ENCODE measurements around the gene PNCK.

PNCK gene

DNA sequence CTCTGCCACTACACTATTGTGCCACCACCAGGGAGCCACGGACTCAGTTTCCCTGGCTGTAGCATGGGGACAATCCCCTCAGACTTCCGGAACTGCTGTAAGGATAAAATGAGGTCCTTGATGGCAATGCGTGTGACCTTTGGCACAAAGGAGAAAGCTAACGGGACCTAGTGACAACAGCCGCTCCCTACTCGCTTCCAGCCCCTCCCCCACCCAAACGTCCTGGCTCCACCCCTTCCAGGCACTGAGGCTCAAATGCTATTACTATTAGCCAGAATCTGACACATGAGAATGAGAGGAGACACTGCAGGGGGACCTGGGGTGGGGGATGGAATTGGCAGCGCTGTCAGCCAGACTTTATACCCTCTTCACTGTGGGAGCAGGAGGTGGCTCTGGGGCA lies 32.0 kb downstream of the PNCK start:
- DNase-seq (ENCODE audit: low spot score), result no peak

DNA sequence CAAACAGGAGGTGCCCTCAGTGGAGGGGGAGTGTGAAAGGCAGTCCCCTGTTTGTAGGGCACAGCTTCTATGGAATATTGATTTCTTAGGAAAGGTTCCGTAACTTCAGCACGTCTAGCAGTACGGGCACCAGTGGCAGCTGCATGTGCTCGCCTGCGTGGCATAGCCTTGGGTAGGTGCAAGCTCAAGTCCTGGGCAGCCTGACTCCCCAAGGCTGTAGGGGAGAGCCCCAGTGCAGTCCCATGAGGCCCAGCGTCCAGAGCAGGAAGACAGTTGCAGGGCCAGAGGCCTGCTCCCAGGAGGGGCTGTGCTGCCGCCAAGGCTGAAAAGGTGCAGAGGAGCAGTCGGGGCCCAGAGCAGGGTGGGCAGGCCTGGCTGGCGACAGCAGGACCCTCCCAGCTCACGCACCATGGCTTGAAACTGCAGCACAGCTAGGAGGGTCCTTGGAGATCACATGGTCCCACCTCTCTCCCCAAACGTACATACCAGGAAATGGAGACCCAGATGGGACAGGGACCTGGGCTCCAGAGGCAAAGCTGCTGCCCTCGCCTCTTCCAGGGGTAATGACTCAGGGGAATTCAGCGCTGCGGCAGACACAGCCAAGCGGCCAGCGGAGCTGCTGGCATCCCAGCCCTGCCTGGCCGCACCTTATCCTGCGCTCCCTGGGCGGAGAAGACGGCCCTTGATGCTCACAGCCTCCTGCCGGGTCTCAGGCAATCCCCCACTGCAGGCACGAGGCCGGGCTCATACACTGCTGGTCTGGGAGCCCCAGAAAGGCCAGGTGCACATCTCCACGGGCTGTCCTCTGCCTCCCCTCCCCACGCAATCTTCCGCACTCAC lies 32.7 kb downstream of the PNCK start:
- DNase-seq (ENCODE audit: low spot score), result no peak

- no peak for DNase-seq (ENCODE audit: low spot score)
These were observed 33.4 kb downstream of the PNCK start for GRCh38 chrX:153640045-153640686.

GRCh38 chrX:153639177-153640044 lies 34.2 kb downstream of the PNCK start:
- no peak for DNase-seq (ENCODE audit: low spot score)

GRCh38 chrX:153638436-153639176 lies 35.0 kb downstream of the PNCK start:
- DNase-seq (ENCODE audit: low spot score), result no peak

DNA sequence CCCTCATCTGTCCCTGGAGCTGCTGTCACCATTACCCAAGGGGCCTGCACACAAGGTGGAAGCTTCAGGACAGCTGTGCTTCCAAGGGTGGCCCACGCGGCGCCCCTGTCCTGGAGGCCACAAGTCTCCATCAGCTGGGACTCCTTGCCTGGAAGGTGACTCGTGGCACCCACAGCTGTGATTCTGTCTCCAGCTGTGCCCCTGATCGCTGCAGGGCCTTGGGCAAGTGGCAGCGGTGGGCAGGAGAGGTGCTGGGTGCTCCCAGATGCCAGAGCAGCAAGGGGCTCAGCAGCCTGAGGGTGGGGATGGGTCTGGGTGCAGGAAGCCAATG lies 35.6 kb downstream of the PNCK start:
- no peak for DNase-seq (ENCODE audit: low spot score)

GRCh38 chrX:153637121-153638040 lies 36.2 kb downstream of the PNCK start:
- DNase-seq (ENCODE audit: low spot score), result no peak

DNA sequence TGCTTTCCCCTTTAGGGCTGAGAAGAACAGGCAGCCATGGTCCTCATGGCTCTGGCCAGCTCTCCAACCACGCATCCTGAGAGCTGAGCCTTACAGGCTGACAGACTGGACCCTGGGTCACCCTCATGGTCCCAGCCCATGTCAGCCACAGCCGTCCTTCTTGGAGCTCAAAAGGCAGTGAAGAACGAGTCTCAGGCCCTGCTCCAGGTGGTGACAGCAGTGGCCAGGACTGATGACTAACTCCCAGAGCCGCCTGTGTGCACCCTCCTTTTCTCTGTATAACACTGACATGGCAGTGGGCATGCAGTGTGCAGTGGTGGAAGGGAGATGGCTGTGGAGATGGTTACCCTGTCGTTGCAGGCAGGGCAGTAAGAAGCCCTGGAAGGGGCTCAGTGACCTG lies 36.9 kb downstream of the PNCK start:
- DNase-seq (ENCODE audit: low spot score), result no peak

DNA sequence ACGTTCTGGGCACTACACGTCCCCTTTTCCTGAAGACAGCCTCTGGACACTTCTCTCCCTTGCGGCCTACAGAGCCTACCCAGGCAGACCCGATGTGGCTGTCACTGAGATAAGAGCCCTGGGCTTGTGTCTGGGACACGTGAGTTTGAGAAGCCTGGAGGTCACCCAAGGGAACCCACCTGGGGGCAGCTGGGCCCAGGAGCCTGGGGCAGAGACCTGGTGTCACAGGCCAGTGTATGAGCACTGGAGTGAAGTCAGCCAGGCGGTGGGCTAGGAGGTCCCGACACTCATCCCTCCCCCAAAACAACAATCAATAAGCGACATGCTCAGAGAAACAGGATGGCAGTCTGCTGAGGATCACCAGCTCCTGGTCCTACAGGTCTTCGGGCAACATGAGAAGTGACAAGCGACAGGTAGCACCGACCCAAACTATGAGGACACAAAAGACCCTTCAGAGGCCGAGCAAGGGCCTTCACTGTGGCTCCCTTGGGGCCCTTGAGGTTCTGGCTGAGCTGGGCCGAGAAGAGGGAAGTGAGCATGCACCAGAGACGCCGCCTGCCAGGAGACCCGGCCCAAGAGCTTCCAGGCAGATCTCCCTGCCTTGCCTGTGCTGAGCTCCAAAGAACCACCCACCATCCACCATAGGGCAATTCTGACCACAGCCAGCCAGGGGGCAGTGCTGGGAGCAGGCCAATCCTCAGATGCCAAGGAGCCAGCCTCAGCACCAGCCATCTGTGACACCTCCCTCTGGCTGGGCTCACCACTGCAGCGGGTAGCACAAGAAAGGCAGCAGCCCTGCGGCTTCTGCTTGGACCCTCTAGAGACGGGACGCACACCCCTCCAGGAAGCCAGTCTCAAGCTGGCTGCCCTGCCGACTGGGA lies 37.6 kb downstream of the PNCK start:
- peak; percentile 69 for DNase-seq (ENCODE audit: low spot score)

DNA sequence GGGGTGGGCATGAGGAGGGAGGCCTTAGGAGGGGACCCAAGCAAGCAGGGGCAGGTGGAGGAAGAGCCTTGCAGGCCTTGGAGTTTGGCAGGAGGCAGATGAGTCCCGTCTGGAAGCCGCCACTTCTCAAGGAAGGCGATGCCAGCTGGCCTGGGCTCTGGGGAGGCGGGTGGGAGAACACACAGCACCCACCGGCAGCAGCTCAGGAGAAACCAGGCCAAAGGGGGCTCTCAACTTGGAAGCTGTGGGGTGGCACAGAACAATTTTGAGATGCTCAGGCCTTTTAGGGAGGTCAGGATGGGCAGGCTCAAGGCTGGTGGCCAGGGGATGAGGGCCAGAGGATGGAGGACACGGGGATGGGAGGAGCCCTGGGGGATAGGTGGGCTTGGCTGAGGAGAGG lies 38.2 kb downstream of the PNCK start:
- no peak for DNase-seq (ENCODE audit: low spot score)

GRCh38 chrX:153634832-153635231 lies 38.8 kb downstream of the PNCK start:
- DNase-seq (ENCODE audit: low spot score), result no peak

- DNase-seq (ENCODE audit: low spot score), result no peak
These were observed 39.4 kb downstream of the PNCK start for GRCh38 chrX:153634236-153634635.

- DNase-seq (ENCODE audit: low spot score), result no peak
These were observed 39.9 kb downstream of the PNCK start for GRCh38 chrX:153633607-153634180.

DNA sequence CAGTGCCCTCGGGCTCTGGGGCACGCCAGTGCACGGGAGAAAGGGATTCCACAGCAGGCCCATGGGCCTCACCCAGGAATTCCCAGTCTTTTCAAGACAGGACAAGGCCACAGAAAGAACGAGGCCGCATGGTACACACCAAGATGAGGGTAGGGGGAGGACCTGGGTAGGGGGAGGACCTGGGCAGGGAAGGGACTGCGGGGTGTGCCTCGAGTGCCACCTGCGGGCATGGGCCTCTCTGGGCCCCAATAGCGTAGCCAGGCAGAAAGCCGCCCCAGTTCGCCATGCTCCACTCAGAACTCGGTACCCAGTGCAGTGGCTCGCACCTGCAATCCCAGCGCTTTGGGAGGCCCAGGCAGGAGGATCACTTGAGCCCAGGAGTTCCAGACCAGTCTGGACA lies 40.6 kb downstream of the PNCK start:
- DNase-seq (ENCODE audit: low spot score), result no peak

GRCh38 chrX:153632595-153632946 lies 41.0 kb downstream of the PNCK start:
- no peak for DNase-seq (ENCODE audit: low spot score)

- DNase-seq (ENCODE audit: low spot score), result no peak
These were observed 41.6 kb downstream of the PNCK start for GRCh38 chrX:153631907-153632594.

DNA sequence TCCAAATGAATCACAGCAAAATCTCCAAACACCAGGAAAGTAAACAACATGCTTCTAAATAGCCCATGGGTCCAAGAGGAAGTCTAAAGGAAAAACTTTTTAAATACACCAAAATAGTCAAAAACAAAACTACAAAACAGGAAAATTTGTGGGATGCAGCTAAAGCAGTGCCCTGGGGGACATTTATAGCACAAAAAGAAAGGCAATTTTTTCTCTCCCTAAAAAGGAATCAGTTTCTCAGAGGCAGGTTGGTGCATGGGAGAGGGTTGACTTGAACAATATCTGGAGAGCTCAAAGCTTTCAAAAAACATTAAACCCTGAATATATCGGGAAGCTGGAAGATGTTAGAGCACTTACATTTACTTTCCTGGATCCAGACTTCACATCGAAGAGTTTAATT lies 42.3 kb downstream of the PNCK start:
- DNase-seq (ENCODE audit: low spot score), result no peak

DNA sequence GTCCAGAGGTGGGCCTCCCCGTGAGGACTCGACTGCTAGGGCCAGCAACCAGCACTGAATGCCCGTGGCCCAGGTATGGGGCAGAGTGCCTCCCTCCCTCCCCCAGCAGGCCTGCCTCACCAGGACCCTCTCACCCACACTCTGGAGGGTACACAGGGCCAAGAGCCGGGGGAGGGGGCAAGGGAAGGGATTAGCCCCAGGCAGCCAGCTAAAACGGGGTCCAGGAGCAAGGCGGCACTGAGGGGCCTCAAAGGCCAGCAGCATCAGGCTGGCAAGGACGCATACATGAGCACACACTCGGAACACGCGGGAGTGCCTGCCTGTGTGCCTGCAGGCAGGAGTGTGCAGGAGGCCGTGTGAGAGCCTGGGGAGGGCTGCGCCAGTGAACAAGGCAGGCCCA lies 44.9 kb downstream of the PNCK start:
- DNase-seq (ENCODE audit: low spot score), result no peak

- DNase-seq (ENCODE audit: low spot score), result no peak
These were observed 45.5 kb downstream of the PNCK start for GRCh38 chrX:153628129-153628528.

Data from kidney tubule cell (primary cell).